ENCODE measurements around the gene NDUFS8.

The NDUFS8 gene

DNA sequence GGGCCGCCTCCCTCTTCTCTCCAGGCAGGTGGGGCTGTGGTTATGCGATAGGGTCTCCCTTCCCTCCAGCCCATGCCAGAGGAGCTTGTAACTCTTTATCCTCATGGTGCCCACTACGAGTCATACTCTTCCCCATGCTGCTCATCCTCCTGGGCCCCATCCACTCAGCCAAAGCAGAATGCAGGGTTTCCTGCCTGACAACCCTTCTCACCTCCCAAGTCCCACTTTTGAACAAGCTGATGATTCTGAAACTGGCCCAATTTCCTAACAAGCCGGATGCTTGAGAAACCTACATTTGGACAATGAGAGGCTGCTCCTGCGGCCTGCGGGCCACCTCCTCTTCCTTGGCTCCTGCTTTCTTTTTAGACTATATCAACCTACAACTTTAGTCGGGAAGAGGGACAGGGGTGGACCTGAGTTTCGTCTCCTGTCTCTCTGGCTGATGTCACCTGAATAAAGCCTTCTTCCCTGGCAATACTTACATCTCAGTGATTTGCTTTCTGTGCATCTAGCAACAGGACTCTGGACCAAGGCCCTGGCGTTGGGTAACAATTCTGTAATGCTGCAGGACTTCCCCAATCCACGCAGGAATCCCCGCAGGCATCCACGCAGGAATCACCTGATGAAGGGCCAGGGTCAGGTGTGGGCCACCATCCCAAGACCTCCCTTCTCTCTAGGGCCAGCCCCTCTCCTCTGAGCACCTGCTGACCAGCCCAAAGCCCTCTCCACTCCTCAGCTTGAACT lies 1.5 kb upstream of the NDUFS8 start:
- DNase-seq (ENCODE audit: low read depth): peak; percentile 80
- TF ChIP-seq, protein P1, sequence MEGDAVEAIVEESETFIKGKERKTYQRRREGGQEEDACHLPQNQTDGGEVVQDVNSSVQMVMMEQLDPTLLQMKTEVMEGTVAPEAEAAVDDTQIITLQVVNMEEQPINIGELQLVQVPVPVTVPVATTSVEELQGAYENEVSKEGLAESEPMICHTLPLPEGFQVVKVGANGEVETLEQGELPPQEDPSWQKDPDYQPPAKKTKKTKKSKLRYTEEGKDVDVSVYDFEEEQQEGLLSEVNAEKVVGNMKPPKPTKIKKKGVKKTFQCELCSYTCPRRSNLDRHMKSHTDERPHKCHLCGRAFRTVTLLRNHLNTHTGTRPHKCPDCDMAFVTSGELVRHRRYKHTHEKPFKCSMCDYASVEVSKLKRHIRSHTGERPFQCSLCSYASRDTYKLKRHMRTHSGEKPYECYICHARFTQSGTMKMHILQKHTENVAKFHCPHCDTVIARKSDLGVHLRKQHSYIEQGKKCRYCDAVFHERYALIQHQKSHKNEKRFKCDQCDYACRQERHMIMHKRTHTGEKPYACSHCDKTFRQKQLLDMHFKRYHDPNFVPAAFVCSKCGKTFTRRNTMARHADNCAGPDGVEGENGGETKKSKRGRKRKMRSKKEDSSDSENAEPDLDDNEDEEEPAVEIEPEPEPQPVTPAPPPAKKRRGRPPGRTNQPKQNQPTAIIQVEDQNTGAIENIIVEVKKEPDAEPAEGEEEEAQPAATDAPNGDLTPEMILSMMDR (conservative IDR thresholded peaks at IDR 0.05; ENCODE audit: control insufficient read depth, insufficient read depth, low read depth, low read length): no peak
- no peak overlapping the region for H3K4me3 ChIP-seq (ENCODE audit: control insufficient read depth, low read depth, low read length)

DNA sequence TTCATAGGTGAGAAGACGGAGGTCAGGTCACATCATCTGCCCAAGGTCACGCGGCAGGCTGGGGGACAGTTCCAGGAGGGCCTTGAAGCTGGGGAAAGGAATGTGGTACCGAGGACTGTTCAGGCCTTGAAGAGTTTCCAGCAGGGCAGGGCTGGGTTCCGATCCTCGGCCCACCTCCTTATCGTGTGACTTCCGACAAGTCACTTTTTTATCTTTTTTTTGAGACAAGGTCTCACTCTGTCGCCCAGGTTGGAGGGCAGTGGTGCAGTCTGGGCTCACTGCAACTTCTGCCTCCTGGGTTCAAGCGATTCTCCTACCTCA lies 623 bp downstream of the NDUFS8 start:
- TF ChIP-seq, protein P1 (conservative IDR thresholded peaks at IDR 0.05; ENCODE audit: control insufficient read depth, insufficient read depth, low read depth, low read length): no peak
- DNase-seq (ENCODE audit: low read depth): no peak
- peak overlapping the region; percentile 58 for H3K4me3 ChIP-seq (ENCODE audit: control insufficient read depth, low read depth, low read length)

DNA sequence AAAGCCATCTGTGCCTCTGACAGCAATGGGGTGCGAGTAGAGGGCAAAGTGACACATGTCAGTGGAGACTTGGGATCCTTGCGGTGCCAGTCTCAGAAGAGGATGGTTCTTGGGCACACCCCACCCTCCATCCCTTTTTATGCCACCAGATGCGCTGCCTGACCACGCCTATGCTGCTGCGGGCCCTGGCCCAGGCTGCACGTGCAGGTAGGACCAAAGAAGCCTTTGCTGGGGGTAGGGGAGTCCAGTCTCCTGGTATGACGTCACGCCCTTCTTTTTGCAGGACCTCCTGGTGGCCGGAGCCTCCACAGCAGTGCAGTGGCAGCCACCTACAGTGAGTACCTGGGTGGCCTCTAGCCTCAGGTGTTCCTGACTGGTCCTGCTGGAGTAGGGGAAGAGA lies 1.5 kb downstream of the NDUFS8 start:
- no peak overlapping the region for H3K4me3 ChIP-seq (ENCODE audit: control insufficient read depth, low read depth, low read length)
- no peak for DNase-seq (ENCODE audit: low read depth)
- TF ChIP-seq, protein P1 (conservative IDR thresholded peaks at IDR 0.05; ENCODE audit: control insufficient read depth, insufficient read depth, low read depth, low read length): no peak

DNA sequence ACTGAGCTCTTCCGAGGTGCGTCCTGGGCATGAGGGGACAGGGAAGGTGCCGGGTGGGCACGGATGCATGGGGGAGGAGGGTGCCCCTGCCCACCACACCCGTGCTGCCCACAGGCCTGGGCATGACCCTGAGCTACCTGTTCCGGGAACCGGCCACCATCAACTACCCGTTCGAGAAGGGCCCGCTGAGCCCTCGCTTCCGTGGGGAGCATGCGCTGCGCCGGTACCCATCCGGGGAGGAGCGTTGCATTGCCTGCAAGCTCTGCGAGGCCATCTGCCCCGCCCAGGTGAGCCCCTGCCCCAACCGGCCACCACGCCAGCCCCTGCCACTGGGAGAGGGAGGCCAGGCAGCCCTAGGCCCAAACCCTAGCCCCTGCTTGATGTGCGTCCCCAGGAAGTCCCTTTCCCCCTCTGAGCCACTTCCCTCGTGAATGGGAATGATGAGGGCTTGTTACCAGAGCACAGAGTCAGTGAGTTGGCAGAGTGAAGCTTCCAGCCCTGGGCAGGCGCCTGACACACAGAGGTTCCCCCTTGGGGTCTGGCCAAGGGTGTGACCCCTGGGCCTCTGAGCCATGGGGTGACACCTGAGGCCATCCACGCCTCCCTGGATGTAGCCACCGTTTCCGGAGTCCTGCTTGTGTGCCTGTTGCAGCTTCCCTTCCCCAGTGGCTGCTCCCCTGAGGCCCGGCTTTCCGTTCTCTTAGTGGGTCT lies 2.7 kb downstream of the NDUFS8 start:
- no peak overlapping the region for H3K4me3 ChIP-seq (ENCODE audit: control insufficient read depth, low read depth, low read length)

DNA sequence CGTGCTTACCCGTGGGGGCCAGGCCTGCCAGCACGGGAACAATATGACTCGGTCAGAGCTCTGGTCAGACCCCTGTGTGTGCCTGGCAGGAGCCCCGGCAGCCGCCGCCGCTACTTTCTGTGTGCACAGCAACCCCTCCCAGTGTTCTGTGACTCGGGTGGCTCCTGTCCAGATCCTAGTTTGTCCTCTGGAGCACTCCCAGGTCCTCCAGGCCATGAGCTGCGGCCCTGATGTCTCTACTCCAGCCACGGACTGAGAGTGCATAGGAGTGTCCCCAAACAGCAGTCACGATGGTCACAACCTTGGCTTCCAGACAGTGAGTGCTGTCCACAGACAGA lies 3.2 kb downstream of the NDUFS8 start:
- TF ChIP-seq, protein P1 (conservative IDR thresholded peaks at IDR 0.05; ENCODE audit: control insufficient read depth, insufficient read depth, low read depth, low read length): no peak
- DNase-seq (ENCODE audit: low read depth): no peak
- no peak overlapping the region for H3K4me3 ChIP-seq (ENCODE audit: control insufficient read depth, low read depth, low read length)

More for the DNA sequence above, 2.7 kb downstream of the NDUFS8 start:
- no peak for DNase-seq (ENCODE audit: low read depth)
- TF ChIP-seq, protein P1 (conservative IDR thresholded peaks at IDR 0.05; ENCODE audit: control insufficient read depth, insufficient read depth, low read depth, low read length): no peak

DNA sequence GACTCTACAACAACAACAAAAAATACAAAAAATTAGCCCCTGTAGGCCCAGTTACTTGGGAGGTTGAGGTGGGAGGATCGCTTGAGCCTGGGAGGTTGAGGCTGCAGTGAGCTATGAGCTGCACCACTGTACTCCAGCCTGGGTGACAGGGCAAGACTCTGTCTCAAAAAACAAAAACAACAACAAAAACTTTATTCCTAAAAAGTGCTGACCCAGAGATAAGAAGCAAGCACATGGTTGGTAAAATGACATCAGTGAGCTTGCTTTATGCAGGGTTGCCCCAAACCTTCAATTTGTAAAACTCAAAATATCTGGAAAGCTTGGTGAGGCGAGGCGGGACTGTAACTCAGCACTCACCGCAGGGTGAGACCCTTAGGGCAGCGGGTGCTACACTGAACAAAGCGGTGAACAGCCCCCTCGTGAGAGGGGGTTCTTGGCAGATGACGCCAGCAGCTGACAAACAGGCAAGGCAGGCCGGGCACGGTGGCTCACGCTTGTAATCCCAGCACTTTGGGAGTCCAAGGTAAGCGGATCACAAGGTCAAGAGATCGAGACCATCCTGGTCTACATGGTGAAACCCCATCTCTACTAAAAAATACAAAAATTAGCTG lies 4.9 kb downstream of the NDUFS8 start:
- no peak overlapping the region for H3K4me3 ChIP-seq (ENCODE audit: control insufficient read depth, low read depth, low read length)
- TF ChIP-seq, protein P1 (conservative IDR thresholded peaks at IDR 0.05; ENCODE audit: control insufficient read depth, insufficient read depth, low read depth, low read length): no peak
- DNase-seq (ENCODE audit: low read depth): no peak
